ENCODE results near the gene PAPPA2. TPM values are rescaled to one million over a fixed set of nuclear protein-coding genes. Genes with fewer than 3 reads are reported as not detected.

PAPPA2 gene
- total RNA-seq, 1 experiment from 2014 or later: 0.03 TPM

- TF ChIP-seq REST (IDR thresholded peaks at IDR 0.05; ENCODE audit: insufficient read depth in 1 of 2, low read depth in 2 of 2, low read length in 1 of 2) (no peak), TCF7L2 (IDR thresholded peaks at IDR 0.05; ENCODE audit: low read depth, low read length) (no peak), CTCF (IDR thresholded peaks at IDR 0.05) (no peak), SIN3A (IDR thresholded peaks at IDR 0.05; ENCODE audit: borderline replicate concordance, insufficient read depth, low read depth, low read length) (no peak), POLR2AphosphoS5 (IDR thresholded peaks at IDR 0.05; ENCODE audit: low read depth, low read length) (no peak)
- ChIA-PET POLR2A (no interaction called here), CTCF (no interaction called here)
- Histone ChIP-seq H3K9me3 (ENCODE audit: control insufficient read depth, insufficient read depth, low read depth, low read length) (no peaks in the 10 kb centered on the region), H3K4me1 (ENCODE audit: control insufficient read depth, insufficient read depth, low read length) (no peaks in the 10 kb centered on the region), H3K27ac (ENCODE audit: low read length) (no peak overlapping the region), H3K4me3 (ENCODE audit: low read depth in 2 of 2, low read length in 2 of 2) (no peak overlapping the region), H3K36me3 (ENCODE audit: control insufficient read depth, insufficient read depth, low read length) (no peaks in the 10 kb centered on the region), H3K27me3 (ENCODE audit: control insufficient read depth, insufficient read depth, low read length) (0 out of 2 replicates have a peak, but pooled peaks cover 6% of the 10 kb centered on the region)
- intact Hi-C loops (cut with micrococcal nuclease; ENCODE audit: unreplicated experiment): loop anchor here (10.0 kb wide), 2 partner anchors 276 to 1686 kb away; no protein-coding TSS in a partner anchor
- ATAC-seq: no peak
- no TSS peak for BruUV-seq (replicated peaks)
- in situ Hi-C loops (cut with HindIII; ENCODE audit: low pct_unique_long_range_greater_than_20kb, low sequenced_read_pairs): no loop called here
- DNase-seq (ENCODE audit: low read depth, low spot score): no peak
These were observed 378.3 kb downstream of the PAPPA2 start for GRCh38 chr1:176841238-176841637.

- in situ Hi-C loops (cut with HindIII; ENCODE audit: low pct_unique_long_range_greater_than_20kb, low sequenced_read_pairs) (no loop called here), intact Hi-C loops (cut with micrococcal nuclease; ENCODE audit: unreplicated experiment) (loop anchor here (1.0 to 10.0 kb wide), 3 partner anchors 279 to 1689 kb away; no protein-coding TSS in a partner anchor)
- Histone ChIP-seq H3K4me3 (ENCODE audit: low read depth in 2 of 2, low read length in 2 of 2) (no peak overlapping the region), H3K9me3 (ENCODE audit: control insufficient read depth, insufficient read depth, low read depth, low read length) (no peaks in the 10 kb centered on the region), H3K27me3 (ENCODE audit: control insufficient read depth, insufficient read depth, low read length) (0 out of 2 replicates have a peak, but pooled peaks cover 6% of the 10 kb centered on the region), H3K4me1 (ENCODE audit: control insufficient read depth, insufficient read depth, low read length) (no peaks in the 10 kb centered on the region), H3K27ac (ENCODE audit: low read length) (no peak overlapping the region), H3K36me3 (ENCODE audit: control insufficient read depth, insufficient read depth, low read length) (no peaks in the 10 kb centered on the region)
- TF ChIP-seq REST (IDR thresholded peaks at IDR 0.05; ENCODE audit: insufficient read depth in 1 of 2, low read depth in 2 of 2, low read length in 1 of 2): no peak
- TF ChIP-seq CTCF (IDR thresholded peaks at IDR 0.05): peak; percentile 54
- no TSS peak for BruUV-seq (replicated peaks)
- ChIA-PET POLR2A (no interaction called here), CTCF (no interaction called here)
- ATAC-seq: no peak
- peak; percentile 1 for DNase-seq (ENCODE audit: low read depth, low spot score)
These were observed 380.6 kb downstream of the PAPPA2 start for GRCh38 chr1:176843352-176844297.
